HUES6 (cell line): ENCODE results near the gene BRWD1.

Experiments used
- H3K27ac ChIP-seq: 2 replicates; pipeline ENCODE4 v1.7.0; 2013; ENCODE audit warnings: low read depth, mild to moderate bottlenecking, low read length, inconsistent platforms
- H3K27me3 ChIP-seq: 2 replicates; pipeline ENCODE4 v1.6.1; 2013; ENCODE audit warnings: low read length; ENCODE audit not compliant: control insufficient read depth, insufficient read depth
- H3K36me3 ChIP-seq: 2 replicates; pipeline ENCODE4 v1.6.1; 2013; ENCODE audit warnings: low read length; ENCODE audit not compliant: control insufficient read depth, insufficient read depth
- H3K4me1 ChIP-seq: 2 replicates; pipeline ENCODE4 v1.6.1; 2013; ENCODE audit warnings: low read length; ENCODE audit not compliant: control insufficient read depth, insufficient read depth
- H3K4me3 ChIP-seq: 2 replicates; pipeline ENCODE4 v1.5.1; 2013; ENCODE audit warnings: low read depth, low read length
- H3K9ac ChIP-seq: one replicate; pipeline ENCODE4 v1.6.1; 2013; ENCODE audit warnings: mild to moderate bottlenecking, low read length
- H3K9me3 ChIP-seq: 2 replicates; pipeline ENCODE4 v1.6.1; 2013; ENCODE audit warnings: low read depth, low read length; ENCODE audit not compliant: control insufficient read depth, insufficient read depth

BRWD1 gene

DNA sequence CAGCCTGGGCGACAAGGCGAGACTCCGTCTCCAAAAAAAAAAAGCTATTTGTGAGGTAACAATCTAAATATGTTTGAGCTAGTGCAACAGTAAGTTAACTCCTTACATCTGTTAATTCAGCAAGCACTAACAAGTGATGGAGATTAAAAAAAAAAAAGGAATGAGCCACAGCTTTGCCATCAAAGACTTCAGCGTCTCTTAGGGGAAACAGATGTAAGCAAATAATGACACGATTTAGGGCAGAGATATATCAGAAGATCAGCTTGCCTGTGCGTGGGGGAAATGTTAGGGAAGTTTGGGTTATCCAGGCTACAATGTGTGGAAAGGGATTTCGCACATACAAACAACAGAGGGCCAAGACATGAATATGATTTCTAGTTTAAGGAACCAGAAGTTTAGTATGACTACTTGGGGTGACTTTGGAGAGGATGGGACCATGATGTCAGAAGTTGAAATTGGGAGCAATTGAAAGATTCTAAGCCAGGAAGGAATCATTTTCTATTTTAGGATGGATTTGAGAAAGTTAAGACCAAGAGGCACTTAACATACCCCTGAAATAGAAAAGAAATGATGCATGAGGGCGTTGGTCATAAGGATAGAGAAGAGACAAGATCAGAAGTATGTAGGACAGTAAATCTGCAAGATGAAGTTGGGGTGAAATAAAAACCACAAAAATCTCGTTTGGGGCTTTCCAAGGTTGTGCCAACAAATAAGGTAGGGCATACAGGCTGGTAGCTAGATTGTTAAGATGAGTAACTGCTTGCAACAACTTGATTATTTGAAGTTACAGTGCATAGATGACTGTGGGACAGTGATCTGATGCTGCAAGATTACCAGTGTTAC, 2.4 kb upstream of the BRWD1 start:
- H3K4me1 ChIP-seq: peaks cover 15% of the 10 kb centered on the region
- peaks cover 10% of the 10 kb centered on the region for H3K36me3 ChIP-seq
- H3K9ac ChIP-seq: no peak overlapping the region
- H3K27me3 ChIP-seq: no peaks in the 10 kb centered on the region
- H3K27ac ChIP-seq: no peak overlapping the region
- no peaks in the 10 kb centered on the region for H3K9me3 ChIP-seq
- no peak overlapping the region for H3K4me3 ChIP-seq

DNA sequence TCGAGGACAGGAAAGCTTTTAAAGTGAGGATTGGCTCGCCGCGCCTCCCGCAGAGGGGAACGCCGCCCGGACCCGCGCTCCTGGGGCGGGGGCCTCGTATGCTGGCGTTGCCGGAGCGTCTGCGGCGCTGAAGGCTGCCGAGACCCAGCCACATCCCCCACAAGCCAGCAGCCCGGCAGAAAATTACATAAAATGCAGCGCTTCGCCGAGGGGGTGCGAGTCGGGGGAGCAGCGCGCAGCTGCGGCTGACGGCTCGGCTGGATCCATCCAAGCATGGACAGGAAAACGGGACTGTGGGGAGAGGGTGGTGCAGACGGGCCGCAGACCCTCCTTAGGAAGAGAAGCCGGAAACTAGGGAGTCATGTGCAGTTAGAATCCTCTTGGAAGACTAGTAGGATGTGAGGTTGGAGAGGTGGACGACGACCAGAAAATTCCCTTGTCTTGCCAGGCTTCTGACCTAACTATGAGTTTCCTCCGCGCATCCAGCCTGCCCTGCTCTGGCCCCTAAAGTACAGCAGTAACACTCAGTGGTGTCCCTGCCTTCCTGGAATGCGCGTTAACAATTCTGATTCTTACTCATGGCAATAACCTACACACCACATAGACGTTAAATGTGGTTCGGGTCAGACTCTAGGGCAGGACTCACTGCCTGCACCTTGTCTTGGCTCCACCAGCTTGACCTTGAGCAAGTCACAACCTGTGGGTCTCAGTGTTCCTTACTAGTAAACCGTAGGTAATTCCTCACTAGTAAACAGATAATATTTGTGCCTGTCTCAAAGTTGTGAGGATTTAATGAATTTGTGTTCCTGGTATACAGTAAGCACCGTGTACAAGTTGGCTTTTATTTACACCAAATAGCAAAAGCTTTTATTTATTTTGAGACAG, 953 bp upstream of the BRWD1 start:
- no peaks in the 10 kb centered on the region for H3K9me3 ChIP-seq
- peaks cover 11% of the 10 kb centered on the region for H3K4me1 ChIP-seq
- peaks cover 18% of the 10 kb centered on the region for H3K36me3 ChIP-seq
- peak overlapping the region; percentile 99 for H3K9ac ChIP-seq
- H3K27ac ChIP-seq: peak overlapping the region; percentile 100
- no peaks in the 10 kb centered on the region for H3K27me3 ChIP-seq
- peak overlapping the region; percentile 70 for H3K4me3 ChIP-seq

DNA sequence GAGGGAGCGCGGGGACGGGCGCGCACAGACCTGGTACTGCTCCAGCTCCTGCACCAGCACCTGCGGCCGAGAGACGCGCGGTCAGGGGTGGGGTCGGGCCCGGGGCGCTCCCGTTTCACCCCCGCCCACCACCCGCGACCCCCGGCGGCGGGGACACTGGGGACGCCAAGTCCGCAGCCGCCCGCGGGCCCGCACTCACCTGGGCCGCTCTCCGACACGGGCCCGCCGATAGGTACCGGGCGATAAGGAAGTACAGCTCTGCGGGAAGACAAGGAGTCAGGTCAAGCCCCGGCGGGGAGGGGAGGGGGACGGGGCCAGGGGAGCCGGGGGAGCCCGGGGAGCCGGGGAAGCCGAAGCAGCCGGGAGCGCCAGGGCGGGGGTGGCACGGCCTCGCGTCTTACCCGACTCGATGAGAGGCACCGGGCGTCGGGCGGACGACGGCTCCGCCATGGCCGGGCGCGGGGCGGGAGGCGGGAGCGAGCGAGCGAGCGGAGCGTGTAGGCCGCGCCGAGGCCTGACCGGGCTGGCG, 326 bp downstream of the BRWD1 start:
- peak overlapping the region; percentile 70 for H3K4me3 ChIP-seq
- peaks cover 11% of the 10 kb centered on the region for H3K4me1 ChIP-seq
- H3K27ac ChIP-seq: peak overlapping the region; percentile 100
- H3K9me3 ChIP-seq: no peaks in the 10 kb centered on the region
- H3K36me3 ChIP-seq: peaks cover 27% of the 10 kb centered on the region
- no peaks in the 10 kb centered on the region for H3K27me3 ChIP-seq
- peak overlapping the region; percentile 99 for H3K9ac ChIP-seq

DNA sequence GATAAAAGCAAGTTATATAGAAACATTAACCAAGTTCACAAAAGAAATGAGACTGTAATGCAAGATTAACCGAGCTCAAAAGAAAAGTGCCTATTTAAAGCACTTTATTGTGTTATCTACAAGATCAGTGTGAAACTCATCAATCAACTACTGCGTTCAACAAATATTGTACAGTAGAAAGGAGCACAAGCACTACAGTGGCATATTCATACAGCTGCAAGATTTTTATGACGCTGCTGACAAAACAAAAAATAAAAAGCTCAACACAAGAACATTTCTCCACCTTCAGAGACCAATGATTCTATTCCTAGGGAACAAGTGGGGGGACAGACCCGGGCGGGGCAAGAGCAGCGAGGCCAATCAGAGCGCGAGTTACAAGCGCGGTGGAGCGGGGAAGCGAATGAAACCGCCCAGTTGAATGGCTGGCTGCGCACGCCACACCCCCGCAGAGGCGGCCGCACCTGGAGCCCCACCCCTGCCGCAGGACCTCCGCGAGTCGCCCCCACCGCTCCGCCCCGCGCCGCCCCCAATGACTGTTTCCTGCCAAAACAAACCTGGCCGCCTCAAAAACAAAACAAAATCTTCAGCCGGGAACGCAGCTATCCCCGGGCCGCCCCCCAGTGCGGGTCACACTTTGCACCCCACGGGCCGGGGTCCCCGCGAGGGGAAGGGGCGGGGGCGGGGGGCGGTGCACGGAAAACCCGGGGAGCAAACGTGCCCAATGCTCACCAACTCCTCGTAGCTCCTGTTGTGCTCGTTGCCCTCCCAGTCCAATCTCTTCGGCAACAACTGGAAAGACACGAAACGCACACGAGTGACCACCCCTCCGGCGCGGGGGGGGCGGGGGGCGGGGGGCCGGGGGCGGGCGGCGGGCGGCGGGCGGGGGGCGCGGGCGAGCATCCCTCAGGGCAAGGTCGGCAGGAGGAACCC, 1.1 kb downstream of the BRWD1 start:
- Histone ChIP-seq H3K27me3 (no peaks in the 10 kb centered on the region), H3K4me3 (peak overlapping the region; percentile 70), H3K36me3 (peaks cover 34% of the 10 kb centered on the region), H3K9ac (peak overlapping the region; percentile 99), H3K9me3 (no peaks in the 10 kb centered on the region), H3K27ac (0 out of 2 replicates have a peak overlapping the region, but pooled peaks have one; percentile 100), H3K4me1 (peaks cover 11% of the 10 kb centered on the region)

DNA sequence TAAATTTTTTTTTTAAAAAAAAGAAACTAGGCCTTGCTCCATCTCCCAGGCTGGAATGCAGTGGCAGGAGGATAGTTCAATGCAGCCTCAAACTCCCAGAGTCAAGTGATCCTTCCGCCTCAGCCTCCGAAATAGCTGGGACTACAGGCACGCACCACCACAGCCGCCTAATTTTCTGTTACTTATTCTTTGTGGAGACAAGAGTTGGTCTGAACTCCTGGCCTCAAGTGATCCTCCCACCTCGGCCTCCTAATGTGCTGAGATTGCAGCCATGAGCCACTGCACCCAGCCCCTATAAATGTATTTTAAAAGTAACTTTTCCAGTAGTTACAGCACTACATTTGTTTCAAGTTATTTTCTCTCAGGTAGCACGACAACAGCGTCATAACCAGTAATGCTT, 2.3 kb downstream of the BRWD1 start:
- H3K27ac ChIP-seq: no peak overlapping the region
- no peak overlapping the region for H3K4me3 ChIP-seq
- no peaks in the 10 kb centered on the region for H3K27me3 ChIP-seq
- H3K36me3 ChIP-seq: peaks cover 35% of the 10 kb centered on the region
- H3K9ac ChIP-seq: no peak overlapping the region
- H3K9me3 ChIP-seq: no peaks in the 10 kb centered on the region
- H3K4me1 ChIP-seq: peaks cover 11% of the 10 kb centered on the region

DNA sequence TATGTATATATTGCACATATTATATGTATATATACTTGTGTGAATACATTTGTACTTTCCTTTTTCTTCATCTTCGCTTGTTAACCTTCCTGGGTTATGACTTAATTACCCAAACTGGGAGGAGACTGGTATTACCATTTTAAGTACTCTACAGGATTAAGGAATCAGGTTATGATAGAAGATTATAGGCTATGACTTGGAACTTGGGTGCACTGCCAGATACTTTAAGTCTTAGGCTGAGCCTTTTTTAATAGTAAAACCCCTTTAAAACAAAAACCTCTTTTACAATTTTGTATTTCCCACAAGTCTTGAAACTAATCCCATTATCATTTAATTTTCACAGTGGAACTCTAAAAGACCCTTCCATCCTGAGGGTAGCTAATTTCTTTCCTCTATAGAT, 6.0 kb downstream of the BRWD1 start:
- Histone ChIP-seq H3K36me3 (peaks cover 55% of the 10 kb centered on the region), H3K4me1 (peaks cover 6% of the 10 kb centered on the region; the same call in 1 of the 2 replicates), H3K27me3 (no peaks in the 10 kb centered on the region), H3K9me3 (no peaks in the 10 kb centered on the region), H3K9ac (no peak overlapping the region), H3K4me3 (no peak overlapping the region), H3K27ac (no peak overlapping the region)

DNA sequence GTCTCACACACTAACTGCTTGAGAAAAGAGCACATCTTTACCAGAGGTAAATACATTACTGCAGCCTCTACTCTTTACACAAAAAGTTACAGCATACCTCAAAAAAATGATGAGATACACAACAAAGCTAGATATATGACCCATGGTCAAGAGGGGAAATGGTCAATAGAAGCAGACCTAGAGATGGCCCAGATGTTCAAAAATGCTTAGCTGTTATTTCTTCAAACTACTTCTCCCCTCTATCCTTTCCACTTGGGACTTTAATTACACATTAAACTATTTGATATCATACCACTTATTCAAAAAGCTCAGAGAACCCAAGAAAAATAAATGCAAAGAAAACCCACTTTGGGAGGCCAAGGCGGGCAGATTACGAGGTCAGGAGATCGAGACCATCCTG, 12.8 kb downstream of the BRWD1 start:
- H3K4me3 ChIP-seq: no peak overlapping the region
- peaks cover 77% of the 10 kb centered on the region for H3K36me3 ChIP-seq

DNA sequence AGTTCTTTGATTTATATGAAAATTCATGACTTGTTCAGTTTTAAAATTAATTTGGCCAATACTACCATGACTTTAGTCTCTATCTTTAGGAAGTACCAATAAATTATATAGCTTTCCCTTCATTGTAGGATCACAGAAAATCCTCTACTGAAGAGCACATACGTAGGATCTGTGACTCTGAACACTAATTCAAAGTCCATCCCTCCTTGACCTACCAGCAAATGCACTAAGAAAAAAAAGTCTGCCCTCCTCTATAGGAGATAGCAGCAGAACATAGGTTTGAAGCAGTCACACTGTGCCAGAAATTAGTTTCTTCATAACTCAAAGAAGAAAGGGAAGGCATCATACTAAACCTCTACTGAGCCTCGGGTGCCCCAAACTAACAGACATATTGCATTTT, 16.5 kb downstream of the BRWD1 start:
- Histone ChIP-seq H3K27me3 (no peaks in the 10 kb centered on the region), H3K9ac (no peak overlapping the region), H3K4me3 (no peak overlapping the region), H3K4me1 (no peaks in the 10 kb centered on the region), H3K9me3 (peaks cover 4% of the 10 kb centered on the region; the same call in 1 of the 2 replicates), H3K36me3 (peaks cover 90% of the 10 kb centered on the region), H3K27ac (no peak overlapping the region)

More for the DNA sequence above, 12.8 kb downstream of the BRWD1 start:
- no peak overlapping the region for H3K9ac ChIP-seq
- H3K27ac ChIP-seq: no peak overlapping the region
- H3K9me3 ChIP-seq: peaks cover 4% of the 10 kb centered on the region; the same call in 1 of the 2 replicates
- H3K27me3 ChIP-seq: no peaks in the 10 kb centered on the region
- no peaks in the 10 kb centered on the region for H3K4me1 ChIP-seq

DNA sequence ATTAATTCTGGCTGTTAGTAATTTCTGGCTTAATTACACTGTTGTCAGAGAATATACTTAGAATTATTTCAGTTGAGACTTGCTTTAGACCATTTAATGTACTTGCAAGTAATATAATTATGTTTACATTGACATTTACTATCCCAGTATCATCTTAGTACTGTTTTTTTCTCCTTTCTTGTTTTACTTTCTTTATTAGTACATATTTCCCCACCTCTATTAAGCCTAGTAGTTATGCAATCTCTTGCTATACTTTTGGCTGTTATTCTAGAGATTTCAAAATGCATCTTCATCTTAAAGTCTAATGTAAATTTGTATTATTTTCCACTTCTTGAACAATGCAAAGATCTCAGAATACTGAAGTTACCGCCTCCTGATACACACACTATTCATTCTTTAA, 24.4 kb downstream of the BRWD1 start:
- no peaks in the 10 kb centered on the region for H3K27me3 ChIP-seq
- no peak overlapping the region for H3K27ac ChIP-seq
- H3K9me3 ChIP-seq: 0 out of 2 replicates have a peak, but pooled peaks cover 3% of the 10 kb centered on the region
- H3K9ac ChIP-seq: no peak overlapping the region
- H3K4me3 ChIP-seq: no peak overlapping the region
- H3K36me3 ChIP-seq: peaks cover 88% of the 10 kb centered on the region
- H3K4me1 ChIP-seq: no peaks in the 10 kb centered on the region

DNA sequence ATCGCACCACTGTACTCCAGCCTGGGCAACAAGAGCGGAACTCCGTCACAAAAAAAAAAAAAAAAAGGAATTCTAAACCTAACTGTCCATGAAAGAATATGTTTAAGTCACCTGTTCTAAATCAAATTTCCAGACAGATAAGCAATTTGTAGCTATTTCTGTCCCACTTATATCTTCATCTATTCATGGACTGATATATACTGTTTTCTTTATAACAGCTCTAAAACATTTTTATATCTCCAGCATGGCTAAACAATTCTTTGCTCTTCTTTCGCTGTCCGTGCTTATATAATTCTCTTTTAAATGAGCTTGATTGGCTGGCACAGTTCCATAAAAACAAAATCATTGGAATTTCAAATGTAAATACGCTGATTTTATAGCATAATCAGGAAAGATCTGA, 30.5 kb downstream of the BRWD1 start:
- H3K27me3 ChIP-seq: no peaks in the 10 kb centered on the region
- H3K27ac ChIP-seq: peak overlapping the region; percentile 26; the same call in 1 of the 2 replicates
- H3K4me1 ChIP-seq: no peaks in the 10 kb centered on the region
- H3K9ac ChIP-seq: no peak overlapping the region
- no peaks in the 10 kb centered on the region for H3K9me3 ChIP-seq
- no peak overlapping the region for H3K4me3 ChIP-seq
- H3K36me3 ChIP-seq: peaks cover 58% of the 10 kb centered on the region
